ENCODE results near the gene IER5.
"Not testable (repeated sequence)": the region's sequence is repeated elsewhere in the genome, so short reads cannot be mapped to it uniquely, and the experiment has no call there.

Gene IER5

GRCh38 chr1:181088079-181089016 is at the start of gene IER5:
Gene IER5 (plus strand): TSS chr1:181088700. CDS start chr1:181088903, 203 bp downstream.
- Histone ChIP-seq H3K4me3 (ENCODE audit: low read length in 2 of 2) (peak within 1 kb of the TSS; percentile 89), H3K36me3 (ENCODE audit: control insufficient read depth in 2 of 2, insufficient read depth in 2 of 2, low read length in 2 of 2) (no peaks in the 10 kb centered on the region), H3K27me3 (ENCODE audit: control insufficient read depth in 1 of 2, insufficient read depth in 2 of 2, low read length in 2 of 2) (no peaks in the 10 kb centered on the region), H3K9me3 (ENCODE audit: control insufficient read depth in 2 of 2, low read length in 2 of 2) (no peaks in the 10 kb centered on the region), H3K9ac (ENCODE audit: low read length in 2 of 2) (peak within 1 kb of the TSS; percentile 75 to 79), H3K4me1 (ENCODE audit: control insufficient read depth, insufficient read depth, low read length) (peaks cover 11% of the 10 kb centered on the region), H3K27ac (ENCODE audit: low read length) (peak within 1 kb of the TSS; percentile 81)

GRCh38 chr1:181040284-181040865 is 48.1 kb upstream of the IER5 start:
- no peak overlapping the region for H3K4me3 ChIP-seq (ENCODE audit: low read length in 2 of 2)
- no peak overlapping the region for H3K9ac ChIP-seq (ENCODE audit: low read length in 2 of 2)
- H3K4me1 ChIP-seq (ENCODE audit: control insufficient read depth, insufficient read depth, low read length), result peaks cover 5% of the 10 kb centered on the region
- no peaks in the 10 kb centered on the region for H3K27me3 ChIP-seq (ENCODE audit: control insufficient read depth in 1 of 2, insufficient read depth in 2 of 2, low read length in 2 of 2)
- no peaks in the 10 kb centered on the region for H3K9me3 ChIP-seq (ENCODE audit: control insufficient read depth in 2 of 2, low read length in 2 of 2)
- no peak overlapping the region for H3K27ac ChIP-seq (ENCODE audit: low read length)
- H3K36me3 ChIP-seq (ENCODE audit: control insufficient read depth in 2 of 2, insufficient read depth in 2 of 2, low read length in 2 of 2), result no peaks in the 10 kb centered on the region

GRCh38 chr1:181043025-181043888 is 45.2 kb upstream of the IER5 start:
- Histone ChIP-seq H3K4me1 (ENCODE audit: control insufficient read depth, insufficient read depth, low read length) (peaks cover 5% of the 10 kb centered on the region), H3K36me3 (ENCODE audit: control insufficient read depth in 2 of 2, insufficient read depth in 2 of 2, low read length in 2 of 2) (no peaks in the 10 kb centered on the region), H3K27me3 (ENCODE audit: control insufficient read depth in 1 of 2, insufficient read depth in 2 of 2, low read length in 2 of 2) (no peaks in the 10 kb centered on the region), H3K9me3 (ENCODE audit: control insufficient read depth in 2 of 2, low read length in 2 of 2) (no peaks in the 10 kb centered on the region), H3K9ac (ENCODE audit: low read length in 2 of 2) (no peak overlapping the region), H3K4me3 (ENCODE audit: low read length in 2 of 2) (no peak overlapping the region), H3K27ac (ENCODE audit: low read length) (no peak overlapping the region)

GRCh38 chr1:181044449-181044966 is 44.0 kb upstream of the IER5 start:
- no peak overlapping the region for H3K9ac ChIP-seq (ENCODE audit: low read length in 2 of 2)
- H3K27ac ChIP-seq (ENCODE audit: low read length), result no peak overlapping the region
- peaks cover 0 to 3% of the 10 kb centered on the region in 2 donors for H3K36me3 ChIP-seq (ENCODE audit: control insufficient read depth in 2 of 2, insufficient read depth in 2 of 2, low read length in 2 of 2)
- H3K4me3 ChIP-seq (ENCODE audit: low read length in 2 of 2), result no peak overlapping the region
- H3K27me3 ChIP-seq (ENCODE audit: control insufficient read depth in 1 of 2, insufficient read depth in 2 of 2, low read length in 2 of 2), result no peaks in the 10 kb centered on the region
- no peaks in the 10 kb centered on the region for H3K9me3 ChIP-seq (ENCODE audit: control insufficient read depth in 2 of 2, low read length in 2 of 2)
- peaks cover 5% of the 10 kb centered on the region for H3K4me1 ChIP-seq (ENCODE audit: control insufficient read depth, insufficient read depth, low read length)

GRCh38 chr1:181045946-181046345 is 42.6 kb upstream of the IER5 start:
- H3K27me3 ChIP-seq (ENCODE audit: control insufficient read depth in 1 of 2, insufficient read depth in 2 of 2, low read length in 2 of 2); H3K9me3 ChIP-seq (ENCODE audit: control insufficient read depth in 2 of 2, low read length in 2 of 2); H3K36me3 ChIP-seq (ENCODE audit: control insufficient read depth in 2 of 2, insufficient read depth in 2 of 2, low read length in 2 of 2); H3K9ac ChIP-seq (ENCODE audit: low read length in 2 of 2); H3K4me1 ChIP-seq (ENCODE audit: control insufficient read depth, insufficient read depth, low read length); H3K4me3 ChIP-seq (ENCODE audit: low read length in 2 of 2); H3K27ac ChIP-seq (ENCODE audit: low read length): not testable (repeated sequence)

GRCh38 chr1:181049378-181049777 is 39.1 kb upstream of the IER5 start:
- Histone ChIP-seq H3K4me3 (ENCODE audit: low read length in 2 of 2) (no peak overlapping the region), H3K27me3 (ENCODE audit: control insufficient read depth in 1 of 2, insufficient read depth in 2 of 2, low read length in 2 of 2) (no peaks in the 10 kb centered on the region), H3K9me3 (ENCODE audit: control insufficient read depth in 2 of 2, low read length in 2 of 2) (no peaks in the 10 kb centered on the region), H3K36me3 (ENCODE audit: control insufficient read depth in 2 of 2, insufficient read depth in 2 of 2, low read length in 2 of 2) (peaks cover 2 to 9% of the 10 kb centered on the region in 2 donors), H3K9ac (ENCODE audit: low read length in 2 of 2) (no peak overlapping the region), H3K27ac (ENCODE audit: low read length) (no peak overlapping the region), H3K4me1 (ENCODE audit: control insufficient read depth, insufficient read depth, low read length) (no peaks in the 10 kb centered on the region)

- Histone ChIP-seq H3K27ac (ENCODE audit: low read length) (no peak overlapping the region), H3K9ac (ENCODE audit: low read length in 2 of 2) (no peak overlapping the region), H3K36me3 (ENCODE audit: control insufficient read depth in 2 of 2, insufficient read depth in 2 of 2, low read length in 2 of 2) (peaks cover 2 to 12% of the 10 kb centered on the region in 2 donors), H3K4me1 (ENCODE audit: control insufficient read depth, insufficient read depth, low read length) (no peaks in the 10 kb centered on the region), H3K4me3 (ENCODE audit: low read length in 2 of 2) (no peak overlapping the region), H3K27me3 (ENCODE audit: control insufficient read depth in 1 of 2, insufficient read depth in 2 of 2, low read length in 2 of 2) (no peaks in the 10 kb centered on the region), H3K9me3 (ENCODE audit: control insufficient read depth in 2 of 2, low read length in 2 of 2) (no peaks in the 10 kb centered on the region)
Measured at GRCh38 chr1:181050922-181051321, 37.6 kb upstream of the IER5 start.

- H3K27ac ChIP-seq (ENCODE audit: low read length), result peak overlapping the region; percentile 18
- peaks cover 1 to 6% of the 10 kb centered on the region in 2 donors for H3K36me3 ChIP-seq (ENCODE audit: control insufficient read depth in 2 of 2, insufficient read depth in 2 of 2, low read length in 2 of 2)
- no peaks in the 10 kb centered on the region for H3K9me3 ChIP-seq (ENCODE audit: control insufficient read depth in 2 of 2, low read length in 2 of 2)
Measured at GRCh38 chr1:181056560-181056959, 31.9 kb upstream of the IER5 start.

GRCh38 chr1:181057079-181057478 is 31.4 kb upstream of the IER5 start:
- Histone ChIP-seq H3K4me1 (ENCODE audit: control insufficient read depth, insufficient read depth, low read length) (peaks cover 3% of the 10 kb centered on the region), H3K36me3 (ENCODE audit: control insufficient read depth in 2 of 2, insufficient read depth in 2 of 2, low read length in 2 of 2) (peaks cover 0 to 6% of the 10 kb centered on the region in 2 donors), H3K27ac (ENCODE audit: low read length) (peak overlapping the region; percentile 18), H3K9ac (ENCODE audit: low read length in 2 of 2) (no peak overlapping the region), H3K4me3 (ENCODE audit: low read length in 2 of 2) (no peak overlapping the region), H3K27me3 (ENCODE audit: control insufficient read depth in 1 of 2, insufficient read depth in 2 of 2, low read length in 2 of 2) (no peaks in the 10 kb centered on the region), H3K9me3 (ENCODE audit: control insufficient read depth in 2 of 2, low read length in 2 of 2) (no peaks in the 10 kb centered on the region)

More at GRCh38 chr1:181056560-181056959, 31.9 kb upstream of the IER5 start:
- H3K4me3 ChIP-seq (ENCODE audit: low read length in 2 of 2), result no peak overlapping the region
- no peaks in the 10 kb centered on the region for H3K27me3 ChIP-seq (ENCODE audit: control insufficient read depth in 1 of 2, insufficient read depth in 2 of 2, low read length in 2 of 2)
- peaks cover 3% of the 10 kb centered on the region for H3K4me1 ChIP-seq (ENCODE audit: control insufficient read depth, insufficient read depth, low read length)
- no peak overlapping the region for H3K9ac ChIP-seq (ENCODE audit: low read length in 2 of 2)

- Histone ChIP-seq H3K27me3 (ENCODE audit: control insufficient read depth in 1 of 2, insufficient read depth in 2 of 2, low read length in 2 of 2) (no peaks in the 10 kb centered on the region), H3K9me3 (ENCODE audit: control insufficient read depth in 2 of 2, low read length in 2 of 2) (no peaks in the 10 kb centered on the region), H3K9ac (ENCODE audit: low read length in 2 of 2) (no peak overlapping the region), H3K4me3 (ENCODE audit: low read length in 2 of 2) (no peak overlapping the region), H3K4me1 (ENCODE audit: control insufficient read depth, insufficient read depth, low read length) (peaks cover 3% of the 10 kb centered on the region), H3K36me3 (ENCODE audit: control insufficient read depth in 2 of 2, insufficient read depth in 2 of 2, low read length in 2 of 2) (peaks cover 0 to 3% of the 10 kb centered on the region in 2 donors), H3K27ac (ENCODE audit: low read length) (no peak overlapping the region)
Measured at GRCh38 chr1:181059435-181059834, 29.1 kb upstream of the IER5 start.
